Testis (tissue), 2 donors: ENCODE measurements around the gene PRKAG3.

Experiments used
- POLR2A ChIP-seq: fragments of 450-650 bp; IDR thresholded peaks from one replicate; pipeline ENCODE4 v1.6.1; 2017; ENCODE audit warnings: antibody characterized with exemption, mild to moderate bottlenecking, moderate library complexity
- TF ChIP-seq, protein P1 (sequence below), 3 experiments: fragments of 450-650 bp in 2 of 3; fragments of 200-600 bp in 1 of 3; sonication (generic) in 1 of 3; IDR thresholded peaks; one replicate each; pipeline ENCODE4 v1.5.1; 2016 to 2019; ENCODE audit warnings: antibody characterized with exemption in 3 of 3, mild to moderate bottlenecking in 2 of 3, moderate library complexity in 1 of 3

GRCh38 chr2:218828477-218828778 lies 3.2 kb downstream of the PRKAG3 start:
- TF ChIP-seq, protein P1, sequence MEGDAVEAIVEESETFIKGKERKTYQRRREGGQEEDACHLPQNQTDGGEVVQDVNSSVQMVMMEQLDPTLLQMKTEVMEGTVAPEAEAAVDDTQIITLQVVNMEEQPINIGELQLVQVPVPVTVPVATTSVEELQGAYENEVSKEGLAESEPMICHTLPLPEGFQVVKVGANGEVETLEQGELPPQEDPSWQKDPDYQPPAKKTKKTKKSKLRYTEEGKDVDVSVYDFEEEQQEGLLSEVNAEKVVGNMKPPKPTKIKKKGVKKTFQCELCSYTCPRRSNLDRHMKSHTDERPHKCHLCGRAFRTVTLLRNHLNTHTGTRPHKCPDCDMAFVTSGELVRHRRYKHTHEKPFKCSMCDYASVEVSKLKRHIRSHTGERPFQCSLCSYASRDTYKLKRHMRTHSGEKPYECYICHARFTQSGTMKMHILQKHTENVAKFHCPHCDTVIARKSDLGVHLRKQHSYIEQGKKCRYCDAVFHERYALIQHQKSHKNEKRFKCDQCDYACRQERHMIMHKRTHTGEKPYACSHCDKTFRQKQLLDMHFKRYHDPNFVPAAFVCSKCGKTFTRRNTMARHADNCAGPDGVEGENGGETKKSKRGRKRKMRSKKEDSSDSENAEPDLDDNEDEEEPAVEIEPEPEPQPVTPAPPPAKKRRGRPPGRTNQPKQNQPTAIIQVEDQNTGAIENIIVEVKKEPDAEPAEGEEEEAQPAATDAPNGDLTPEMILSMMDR (IDR thresholded peaks at IDR 0.05): no peak
- no peak for TF ChIP-seq POLR2A
